ENCODE measurements around the gene AANAT.

Gene AANAT

DNA sequence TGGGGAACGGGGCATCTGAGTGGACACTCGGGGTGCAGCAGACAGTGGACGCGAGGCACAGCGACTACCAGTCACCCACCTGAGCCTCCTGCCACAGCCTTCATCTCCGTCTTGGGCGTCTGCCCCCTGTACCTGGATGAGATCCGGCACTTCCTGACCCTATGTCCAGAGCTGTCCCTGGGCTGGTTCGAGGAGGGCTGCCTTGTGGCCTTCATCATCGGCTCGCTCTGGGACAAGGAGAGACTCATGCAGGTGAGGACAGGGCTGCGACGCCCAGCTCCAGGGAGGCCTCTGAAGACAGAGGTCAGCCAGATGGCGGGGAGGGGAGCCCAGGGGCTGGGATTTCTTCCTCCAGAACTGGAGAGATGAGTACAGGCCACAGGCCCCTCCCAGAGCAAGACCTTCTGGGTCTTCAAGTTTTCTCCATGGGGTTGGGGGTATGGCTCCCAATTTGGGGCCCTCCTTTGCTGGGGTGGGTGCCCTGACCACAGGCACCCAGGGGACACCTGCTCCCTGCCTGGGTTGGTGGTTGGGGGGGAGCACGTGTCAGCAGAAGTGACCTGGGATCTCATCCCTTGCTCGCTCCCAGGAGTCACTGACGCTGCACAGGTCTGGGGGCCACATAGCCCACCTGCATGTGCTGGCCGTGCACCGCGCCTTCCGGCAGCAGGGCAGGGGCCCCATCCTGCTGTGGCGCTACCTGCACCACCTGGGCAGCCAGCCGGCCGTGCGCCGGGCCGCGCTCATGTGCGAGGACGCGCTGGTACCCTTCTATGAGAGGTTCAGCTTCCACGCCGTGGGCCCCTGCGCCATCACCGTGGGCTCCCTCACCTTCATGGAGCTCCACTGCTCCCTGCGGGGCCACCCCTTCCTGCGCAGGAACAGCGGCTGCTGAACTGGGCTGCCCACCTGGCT, 1.9 kb downstream of the AANAT start:
- DNase-seq, result no peak

GRCh38 chr17:76469991-76470739, 2.8 kb downstream of the AANAT start:
- DNase-seq, result no peak

DNA sequence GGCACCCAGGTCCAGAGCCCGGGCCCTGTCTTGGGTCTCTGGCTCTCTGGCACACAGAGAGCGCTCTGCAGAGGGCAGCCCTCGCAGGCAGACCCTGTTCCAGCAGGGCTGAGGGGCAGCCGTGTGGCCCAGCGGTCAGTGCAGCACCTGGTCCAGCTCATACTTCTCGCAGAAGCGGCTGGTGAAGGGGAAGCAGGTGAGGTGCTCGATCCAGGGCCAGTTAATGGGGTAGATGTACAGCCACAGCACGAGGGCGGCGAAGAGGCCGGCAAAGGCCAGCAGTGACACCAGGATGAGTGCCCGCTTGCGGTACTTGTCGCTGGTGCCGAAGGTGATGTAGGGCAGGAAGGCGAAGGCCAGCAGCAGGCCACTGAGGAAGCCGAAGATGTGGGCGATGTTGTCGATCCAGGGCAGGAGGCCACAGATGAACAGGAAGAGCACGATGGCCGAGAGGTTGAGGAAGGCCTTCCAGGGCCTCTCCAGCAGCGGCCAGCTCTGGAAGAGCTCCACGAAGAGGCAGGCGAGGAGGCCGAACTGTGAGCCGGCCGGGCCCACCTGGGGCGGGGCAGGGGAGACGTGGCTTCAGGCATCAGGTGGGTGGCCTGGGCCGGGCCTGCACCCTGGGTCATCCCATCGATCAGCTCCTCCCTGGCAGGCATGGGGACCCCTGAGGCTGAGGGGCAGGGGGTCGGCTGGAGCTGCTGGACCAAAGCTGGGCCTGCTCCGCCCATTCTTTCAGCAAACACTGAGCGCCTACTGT, 4.3 kb downstream of the AANAT start:
- DNase-seq, result no peak

DNA sequence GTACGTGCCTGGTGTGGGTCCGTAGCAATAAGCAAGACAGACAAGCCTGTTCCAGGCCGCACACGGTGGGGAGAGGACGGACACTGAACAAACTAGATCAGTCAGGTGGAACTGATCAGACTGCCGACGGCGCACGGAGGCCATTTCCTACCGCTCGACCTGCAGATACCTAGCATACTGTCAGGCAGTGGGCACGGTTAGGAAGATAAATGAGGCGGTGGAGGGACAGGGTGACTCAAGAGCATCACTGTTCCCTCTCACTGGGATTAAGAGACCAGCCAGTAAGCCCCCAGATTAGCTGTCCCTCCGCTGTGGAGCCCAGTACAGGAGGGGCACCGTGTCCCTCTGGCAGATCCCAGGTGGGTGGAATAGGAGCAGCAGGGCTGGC, 4.8 kb downstream of the AANAT start:
- no peak for DNase-seq

- no peak for DNase-seq
Observed at GRCh38 chr17:76472726-76473125, 5.3 kb downstream of the AANAT start.

- DNase-seq, result no peak
Observed at GRCh38 chr17:76473541-76473985, 6.2 kb downstream of the AANAT start.

GRCh38 chr17:76474238-76474637, 6.8 kb downstream of the AANAT start:
- DNase-seq, result no peak

GRCh38 chr17:76474894-76475293, 7.5 kb downstream of the AANAT start:
- no peak for DNase-seq

- DNase-seq, result no peak
Observed at GRCh38 chr17:76475302-76475701, 7.9 kb downstream of the AANAT start.

- no peak for DNase-seq
Observed at GRCh38 chr17:76476736-76477135, 9.3 kb downstream of the AANAT start.

GRCh38 chr17:76477576-76477975, 10.2 kb downstream of the AANAT start:
- no peak for DNase-seq

- DNase-seq, result no peak
Observed at GRCh38 chr17:76478097-76478496, 10.7 kb downstream of the AANAT start.

DNA sequence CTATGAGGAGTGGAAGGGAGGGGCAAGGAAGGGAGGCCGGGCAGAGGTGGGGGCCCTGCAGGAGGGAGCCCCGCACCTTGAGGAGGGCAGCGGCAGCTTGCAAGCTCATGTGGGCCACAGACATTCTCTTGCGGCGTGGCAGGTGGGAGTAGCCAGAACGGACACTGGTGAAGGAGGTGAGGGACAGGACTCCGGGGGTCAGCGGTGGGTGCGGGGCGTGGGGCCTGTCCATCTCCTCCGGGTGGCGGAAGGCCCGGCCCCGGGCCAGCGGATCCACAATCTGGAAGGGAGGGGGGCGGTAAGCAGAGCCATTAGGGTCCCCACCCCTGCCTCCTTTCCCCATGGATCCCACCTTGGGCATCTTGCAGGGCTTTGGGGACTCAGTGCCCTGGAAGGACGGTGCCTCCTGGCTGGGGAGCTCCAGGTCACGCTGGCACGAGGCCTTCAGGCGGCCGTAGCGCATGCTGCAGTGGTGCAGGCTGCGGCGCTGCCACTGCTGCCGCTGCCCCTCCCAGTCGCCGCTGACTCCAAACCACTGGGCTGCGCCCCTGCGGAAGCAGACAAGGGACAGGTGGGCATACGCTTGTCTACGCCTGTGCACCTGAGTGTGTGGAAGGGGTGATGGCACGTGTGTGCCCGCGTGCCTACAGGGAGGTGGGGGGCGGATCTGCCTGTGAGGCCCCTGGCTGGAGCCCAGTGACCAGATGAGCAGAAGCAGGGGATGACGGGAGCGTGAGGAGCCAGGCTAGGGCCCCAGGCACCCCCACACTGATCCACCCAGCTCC, 11.5 kb downstream of the AANAT start:
- no peak for DNase-seq

DNA sequence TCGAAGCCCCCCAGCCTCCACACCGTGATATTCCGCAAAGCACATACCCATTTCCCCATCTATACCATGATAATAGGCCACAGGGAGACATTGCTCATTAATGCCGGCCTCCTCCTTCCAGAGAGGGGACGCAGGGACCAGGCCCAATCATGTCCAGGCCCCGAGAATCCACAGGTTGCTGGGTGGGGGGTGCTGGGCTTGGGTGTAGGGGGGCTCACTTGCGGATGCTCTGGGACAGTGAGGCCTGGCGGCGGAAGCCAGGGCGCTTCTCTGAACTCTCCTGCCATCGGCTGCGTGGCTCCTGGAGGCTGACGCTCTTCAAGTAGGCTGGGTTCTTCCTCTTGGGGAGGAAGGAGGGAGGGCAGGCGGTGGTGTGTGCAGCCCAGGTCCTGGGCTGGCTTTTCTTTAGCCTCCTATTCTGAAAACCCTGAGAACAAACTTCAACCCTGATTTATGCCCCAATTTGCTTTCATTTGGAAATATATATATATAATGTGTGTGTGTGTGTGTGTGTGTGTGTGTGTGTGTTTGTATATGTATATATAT, 12.2 kb downstream of the AANAT start:
- no peak for DNase-seq

DNA sequence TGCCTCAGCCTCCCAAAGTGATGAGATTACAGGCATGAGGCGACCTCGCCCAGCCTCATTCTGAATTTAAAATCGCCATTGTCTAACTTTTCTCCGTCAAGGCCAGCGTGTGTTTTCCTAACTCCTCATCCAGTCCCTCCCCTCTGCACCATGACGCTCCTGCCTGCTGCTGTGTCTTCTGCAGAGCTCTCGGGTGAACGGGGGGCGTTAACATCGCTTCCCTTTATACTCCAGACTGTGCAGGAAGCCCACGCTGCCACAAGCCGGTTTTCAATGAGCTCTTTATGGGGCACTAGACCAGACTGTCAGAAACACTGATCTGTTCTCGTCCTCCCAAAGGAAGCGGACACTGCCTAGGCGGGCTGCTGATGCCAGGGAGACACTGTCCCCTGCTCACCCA, 13.2 kb downstream of the AANAT start:
- DNase-seq, result no peak

DNA sequence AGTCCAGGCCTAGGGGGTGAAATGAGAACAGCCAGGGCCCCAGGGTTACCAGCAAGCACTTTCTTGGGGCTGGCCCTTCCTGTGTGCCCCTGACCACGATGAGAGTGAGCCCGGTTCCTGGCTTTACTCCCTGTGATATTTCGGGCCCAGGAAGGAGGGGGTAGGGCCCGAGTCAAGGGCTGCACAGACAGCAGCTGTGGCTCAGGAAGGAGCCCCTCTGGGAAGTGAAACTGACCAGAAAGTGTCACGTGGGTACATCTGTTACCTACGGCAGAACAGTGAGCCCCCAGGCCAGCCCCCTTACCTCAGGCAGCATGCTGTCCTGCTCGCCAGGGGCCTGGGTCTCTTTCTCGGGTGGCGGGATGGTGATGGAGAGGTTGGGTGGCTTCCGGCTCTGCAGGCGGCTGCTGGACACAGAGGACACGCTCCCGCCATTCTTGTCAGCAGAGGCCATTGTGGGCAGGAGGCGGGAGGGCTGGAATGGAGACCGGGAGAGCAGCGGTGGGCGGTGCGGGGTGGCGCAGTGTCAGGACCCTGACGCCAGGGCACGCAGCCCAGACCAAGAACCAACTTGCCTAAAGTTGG, 13.8 kb downstream of the AANAT start:
- no peak for DNase-seq

DNA sequence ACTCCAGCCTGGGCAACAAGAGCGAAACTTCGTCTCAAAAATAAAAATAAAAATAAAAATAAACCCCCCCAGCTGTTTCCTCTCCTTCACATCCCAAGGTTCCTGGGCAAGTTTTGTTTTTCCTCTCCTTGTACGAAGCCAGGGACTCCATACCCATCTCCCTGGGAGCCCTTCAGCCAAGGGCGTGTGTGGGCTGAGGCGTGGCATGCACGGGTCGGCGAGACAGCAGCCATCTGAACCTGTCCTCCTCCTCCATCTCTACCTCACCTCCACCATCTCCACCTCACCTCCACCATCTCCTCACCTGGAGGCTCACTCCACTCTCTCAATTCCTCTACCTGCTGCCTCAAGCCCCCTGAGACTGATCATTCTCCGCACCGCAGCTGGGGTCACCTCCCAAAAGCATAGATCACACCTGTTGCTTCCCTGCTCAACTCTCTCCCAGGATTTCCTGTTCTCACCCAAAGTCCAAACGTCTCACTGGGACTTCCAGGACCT, 16.9 kb downstream of the AANAT start:
- DNase-seq, result no peak

DNA sequence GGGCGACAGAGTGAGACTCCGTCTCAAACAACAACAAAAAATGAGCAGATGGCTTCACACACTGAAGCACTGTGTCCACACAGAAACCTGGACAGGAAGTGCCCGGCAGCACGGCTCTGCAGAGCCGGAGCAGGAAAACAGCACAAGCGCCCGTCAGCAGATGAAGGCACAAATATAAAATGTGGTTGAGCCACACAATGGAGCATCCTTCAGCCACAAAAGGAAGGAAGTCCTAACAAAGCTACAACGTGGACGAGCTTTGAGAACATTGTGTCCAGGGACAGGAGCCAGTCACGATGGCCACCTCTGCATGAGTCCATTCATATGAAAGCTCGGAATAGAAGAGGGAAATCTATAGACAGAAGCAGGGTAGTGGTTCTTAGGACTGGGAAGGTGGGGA, 18.2 kb downstream of the AANAT start:
- DNase-seq, result no peak

DNA sequence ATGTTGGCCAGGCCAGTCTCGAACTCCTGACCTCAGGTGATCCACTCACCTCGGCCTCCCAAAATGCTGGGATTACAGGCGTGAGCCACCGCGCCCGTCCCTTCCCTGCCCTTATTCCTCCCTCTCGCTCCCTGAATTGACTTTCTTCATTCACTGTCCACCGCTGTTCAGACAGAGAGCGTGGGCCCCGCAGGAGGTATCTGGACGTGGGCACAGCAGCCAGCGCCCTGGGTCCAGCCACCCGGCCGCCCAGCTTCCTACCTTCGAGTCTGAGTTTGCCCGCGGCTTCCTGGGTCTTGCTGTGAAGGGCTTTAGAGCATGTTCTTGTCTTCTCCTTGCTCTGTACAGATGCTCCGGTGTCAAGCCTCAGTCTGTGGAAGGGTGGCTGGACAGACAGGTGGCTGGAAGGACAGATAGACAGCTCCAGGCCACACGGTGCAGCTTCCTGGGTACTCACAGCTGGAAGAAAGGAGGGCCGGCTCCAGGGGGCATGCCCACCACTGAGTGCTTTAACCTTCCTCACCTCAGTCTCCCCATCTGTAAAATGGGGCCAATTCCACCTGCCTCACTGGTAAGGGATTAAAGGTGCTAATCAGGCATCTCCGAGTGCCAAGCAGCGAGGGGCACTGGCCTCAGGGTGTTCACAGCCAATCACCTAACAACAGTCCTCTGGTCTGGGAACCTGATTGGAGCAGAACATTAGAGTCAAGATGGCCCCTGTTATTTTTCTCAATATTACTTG, 20.2 kb downstream of the AANAT start:
- no peak for DNase-seq

- no peak for DNase-seq
Observed at GRCh38 chr17:76490112-76490710, 22.8 kb downstream of the AANAT start.
